ENCODE data around the gene POU2F1. TPM values are rescaled to one million over a fixed set of nuclear protein-coding genes. Genes with fewer than 3 reads are reported as not detected.

Gene POU2F1
- total and polyA plus RNA-seq, 3 donors from 2014 or later: 17.1 to 36.9 (median 36.0) TPM

- Histone ChIP-seq H3K36me3 (ENCODE audit: low read depth, missing control alignments) (no peaks in the 10 kb centered on the region), H3K27me3 (no peaks in the 10 kb centered on the region), H3K4me3 (no peak overlapping the region), H3K27ac (no peak overlapping the region), H3K9me3 (no peaks in the 10 kb centered on the region), H3K4me1 (peaks cover 17% of the 10 kb centered on the region)
- TF ChIP-seq, protein P1, sequence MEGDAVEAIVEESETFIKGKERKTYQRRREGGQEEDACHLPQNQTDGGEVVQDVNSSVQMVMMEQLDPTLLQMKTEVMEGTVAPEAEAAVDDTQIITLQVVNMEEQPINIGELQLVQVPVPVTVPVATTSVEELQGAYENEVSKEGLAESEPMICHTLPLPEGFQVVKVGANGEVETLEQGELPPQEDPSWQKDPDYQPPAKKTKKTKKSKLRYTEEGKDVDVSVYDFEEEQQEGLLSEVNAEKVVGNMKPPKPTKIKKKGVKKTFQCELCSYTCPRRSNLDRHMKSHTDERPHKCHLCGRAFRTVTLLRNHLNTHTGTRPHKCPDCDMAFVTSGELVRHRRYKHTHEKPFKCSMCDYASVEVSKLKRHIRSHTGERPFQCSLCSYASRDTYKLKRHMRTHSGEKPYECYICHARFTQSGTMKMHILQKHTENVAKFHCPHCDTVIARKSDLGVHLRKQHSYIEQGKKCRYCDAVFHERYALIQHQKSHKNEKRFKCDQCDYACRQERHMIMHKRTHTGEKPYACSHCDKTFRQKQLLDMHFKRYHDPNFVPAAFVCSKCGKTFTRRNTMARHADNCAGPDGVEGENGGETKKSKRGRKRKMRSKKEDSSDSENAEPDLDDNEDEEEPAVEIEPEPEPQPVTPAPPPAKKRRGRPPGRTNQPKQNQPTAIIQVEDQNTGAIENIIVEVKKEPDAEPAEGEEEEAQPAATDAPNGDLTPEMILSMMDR (IDR thresholded peaks at IDR 0.05): no peak
- TF ChIP-seq POLR2A (IDR thresholded peaks at IDR 0.05): no peak
- no peak for DNase-seq
- intact Hi-C loops (cut with DNase I; ENCODE audit: low total_unique reads): no loop called here
- 69 to 80% methylated on average over 10 of the region's 10 CpGs for WGBS, 2 donors
Observed at GRCh38 chr1:167430849-167431242, 210.2 kb downstream of the POU2F1 start.

- WGBS, 2 donors: 74 to 84% methylated on average over 11 to 14 of the region's 14 CpGs
- Histone ChIP-seq H3K4me1 (peaks cover 17% of the 10 kb centered on the region), H3K4me3 (no peak overlapping the region), H3K9me3 (no peaks in the 10 kb centered on the region), H3K27ac (no peak overlapping the region), H3K27me3 (no peaks in the 10 kb centered on the region), H3K36me3 (ENCODE audit: low read depth, missing control alignments) (no peaks in the 10 kb centered on the region)
- no peak for DNase-seq
- TF ChIP-seq, protein P1 (IDR thresholded peaks at IDR 0.05): no peak
- TF ChIP-seq POLR2A (IDR thresholded peaks at IDR 0.05): no peak
- intact Hi-C loops (cut with DNase I; ENCODE audit: low total_unique reads): no loop called here
Observed at GRCh38 chr1:167431261-167431908, 210.7 kb downstream of the POU2F1 start.

DNA sequence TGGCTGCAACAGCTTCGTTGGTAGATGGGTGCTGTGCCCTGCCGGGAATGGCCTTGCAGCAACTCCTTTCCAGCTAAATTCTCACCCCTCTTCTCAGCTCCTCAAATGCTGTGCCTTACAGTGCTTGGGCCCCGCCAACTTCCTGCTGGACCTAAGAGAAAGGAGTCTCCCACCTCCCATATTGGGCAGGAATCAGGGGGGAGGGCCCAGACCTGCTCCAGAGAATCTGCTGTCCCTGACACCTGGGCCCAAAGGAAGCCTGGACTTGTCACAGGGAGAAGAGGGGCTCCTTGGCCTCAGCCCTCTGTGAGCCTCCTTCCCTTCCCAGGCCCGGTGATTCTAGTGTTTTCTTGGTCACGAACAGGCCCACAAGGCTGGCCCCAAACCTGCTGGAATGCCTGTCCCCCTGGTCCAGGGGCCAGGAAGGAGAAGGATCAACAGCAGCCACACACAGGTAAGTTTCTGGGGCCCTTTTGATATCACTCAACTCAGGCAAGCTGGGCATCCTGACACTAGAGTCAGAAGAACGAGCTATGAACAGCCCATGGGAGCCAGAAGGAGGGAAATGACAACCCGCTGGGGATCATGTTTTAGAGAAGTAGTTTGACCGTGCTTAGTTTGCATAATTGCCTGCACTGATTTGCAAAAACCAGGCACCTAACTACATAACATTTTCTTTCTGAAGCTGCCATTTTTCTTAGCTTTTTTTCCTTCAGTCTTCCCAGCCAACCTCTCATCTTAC lies 211.4 kb downstream of the POU2F1 start:
- Histone ChIP-seq H3K4me3 (no peak overlapping the region), H3K27me3 (no peaks in the 10 kb centered on the region), H3K27ac (no peak overlapping the region), H3K9me3 (no peaks in the 10 kb centered on the region), H3K36me3 (ENCODE audit: low read depth, missing control alignments) (no peaks in the 10 kb centered on the region), H3K4me1 (peaks cover 17% of the 10 kb centered on the region)
- no peak for DNase-seq
- WGBS, 2 donors: 88 to 93% methylated on average over 5 to 8 of the region's 8 CpGs
- TF ChIP-seq POLR2A (IDR thresholded peaks at IDR 0.05): no peak
- TF ChIP-seq, protein P1 (IDR thresholded peaks at IDR 0.05): no peak
- intact Hi-C loops (cut with DNase I; ENCODE audit: low total_unique reads): no loop called here

- Histone ChIP-seq H3K36me3 (ENCODE audit: low read depth, missing control alignments) (no peaks in the 10 kb centered on the region), H3K27me3 (no peaks in the 10 kb centered on the region), H3K27ac (no peak overlapping the region), H3K4me3 (no peak overlapping the region), H3K9me3 (no peaks in the 10 kb centered on the region), H3K4me1 (peaks cover 14% of the 10 kb centered on the region)
- intact Hi-C loops (cut with DNase I; ENCODE audit: low total_unique reads): no loop called here
- WGBS, 2 donors: 91 to 100% methylated on average over 1 to 7 of the region's 7 CpGs
- DNase-seq: no peak
- TF ChIP-seq POLR2A (IDR thresholded peaks at IDR 0.05): no peak
- TF ChIP-seq, protein P1 (IDR thresholded peaks at IDR 0.05): no peak
Observed at GRCh38 chr1:167432780-167433179, 212.1 kb downstream of the POU2F1 start.
